Lower lobe of right lung (tissue), 2 donors: Measurements from ENCODE around the gene VPS37C. TPM values are rescaled to one million over a fixed set of nuclear protein-coding genes. Genes with fewer than 3 reads are reported as not detected.

ENCODE experiments used
- ATAC-seq, 2 donors: fragments of 200-7000 bp; cut with Tn5 transposase; one replicate each; pipeline ENCODE4 v1.9.1; 2020 to 2022; ENCODE audit warnings: mild to moderate bottlenecking in 2 of 2, moderate library complexity in 2 of 2
- DNase-seq: peaks from one replicate; pipeline ENCODE4 v3.0.0-alpha.2; 2020
- H3K27ac ChIP-seq: fragments of 200-600 bp; one replicate; pipeline ENCODE4 v1.8.0; 2022
- H3K27me3 ChIP-seq: fragments of 200-600 bp; one replicate; pipeline ENCODE4 v1.8.0; 2022; ENCODE audit warnings: low read depth
- H3K36me3 ChIP-seq: fragments of 200-600 bp; one replicate; pipeline ENCODE4 v1.8.0; 2022; ENCODE audit warnings: mild to moderate bottlenecking
- H3K4me1 ChIP-seq: fragments of 200-600 bp; one replicate; pipeline ENCODE4 v1.8.0; 2022
- H3K4me3 ChIP-seq: fragments of 200-600 bp; one replicate; pipeline ENCODE4 v1.8.0; 2022; ENCODE audit warnings: mild to moderate bottlenecking
- H3K9me3 ChIP-seq: fragments of 200-600 bp; one replicate; pipeline ENCODE4 v1.8.0; 2022
- CTCF ChIP-seq: fragments of 200-600 bp; IDR thresholded peaks from one replicate; pipeline ENCODE4 v1.8.0; 2022; ENCODE audit warnings: antibody characterized with exemption, mild to moderate bottlenecking
- intact Hi-C: fragments of 100-400 bp; cut with DNase I; formaldehyde crosslinking; loops from one replicate; pipeline ENCODE4 v1.11.0; 2022
- total RNA-seq: library from RNA; stranded (reverse); fragmentation: NEBNext Ultra II Directional; extraction: Animal tissue kit (Norgen Biotek cat#: 25700); gene quantifications from one replicate; pipeline ENCODE4 v1.2.1, GENCODE V29; 2021
- donor health status: DM: no; HTN: yes; CAD: no; lungs with severe emphysema.

Gene VPS37C
- total RNA-seq, 1 donor from 2014 or later, result 39.7 TPM

GRCh38 chr11:61120099-61120705 is 41.0 kb downstream of the VPS37C start:
- Histone ChIP-seq H3K9me3 (no peaks in the 10 kb centered on the region), H3K4me1 (no peaks in the 10 kb centered on the region), H3K27me3 (peaks cover 8% of the 10 kb centered on the region), H3K36me3 (no peaks in the 10 kb centered on the region), H3K27ac (no peak overlapping the region), H3K4me3 (no peak overlapping the region)
- ATAC-seq (no peak), DNase-seq (no peak)
- intact Hi-C loops, result no loop called here
- no peak for TF ChIP-seq CTCF

GRCh38 chr11:61119571-61119970 is 41.7 kb downstream of the VPS37C start:
- peaks cover 8% of the 10 kb centered on the region for H3K27me3 ChIP-seq
- intact Hi-C loops, result no loop called here
- H3K4me1 ChIP-seq, result no peaks in the 10 kb centered on the region
- DNase-seq (no peak), ATAC-seq (no peak)
- no peaks in the 10 kb centered on the region for H3K36me3 ChIP-seq
- TF ChIP-seq CTCF, result no peak
- H3K27ac ChIP-seq, result no peak overlapping the region
- H3K9me3 ChIP-seq, result no peaks in the 10 kb centered on the region
- no peak overlapping the region for H3K4me3 ChIP-seq

- TF ChIP-seq CTCF, result no peak
- Histone ChIP-seq H3K4me1 (no peaks in the 10 kb centered on the region), H3K27me3 (peaks cover 8% of the 10 kb centered on the region), H3K4me3 (no peak overlapping the region), H3K27ac (no peak overlapping the region), H3K36me3 (no peaks in the 10 kb centered on the region), H3K9me3 (no peaks in the 10 kb centered on the region)
- ATAC-seq (no peak), DNase-seq (no peak)
- intact Hi-C loops, result no loop called here
Measured at GRCh38 chr11:61119055-61119454, 42.2 kb downstream of the VPS37C start.

- intact Hi-C loops, result no loop called here
- no peaks in the 10 kb centered on the region for H3K4me1 ChIP-seq
- H3K27me3 ChIP-seq, result peaks cover 8% of the 10 kb centered on the region
- H3K27ac ChIP-seq, result no peak overlapping the region
- ATAC-seq (no peak), DNase-seq (no peak)
- no peak for TF ChIP-seq CTCF
- no peak overlapping the region for H3K4me3 ChIP-seq
- H3K9me3 ChIP-seq, result no peaks in the 10 kb centered on the region
- H3K36me3 ChIP-seq, result no peaks in the 10 kb centered on the region
Measured at GRCh38 chr11:61118406-61118805, 42.8 kb downstream of the VPS37C start.

- DNase-seq, result no peak
- Histone ChIP-seq H3K4me3 (no peak overlapping the region), H3K4me1 (no peaks in the 10 kb centered on the region), H3K27me3 (peaks cover 8% of the 10 kb centered on the region), H3K36me3 (no peaks in the 10 kb centered on the region), H3K27ac (no peak overlapping the region), H3K9me3 (no peaks in the 10 kb centered on the region)
- no peak for ATAC-seq
- intact Hi-C loops, result no loop called here
- TF ChIP-seq CTCF, result no peak
Measured at GRCh38 chr11:61118004-61118403, 43.2 kb downstream of the VPS37C start.

GRCh38 chr11:61117168-61117520 is 44.1 kb downstream of the VPS37C start:
- no peak for TF ChIP-seq CTCF
- H3K36me3 ChIP-seq, result no peaks in the 10 kb centered on the region

More at GRCh38 chr11:61117168-61117520, 44.1 kb downstream of the VPS37C start:
- no peak overlapping the region for H3K4me3 ChIP-seq
- DNase-seq (no peak), ATAC-seq (no peak)
- no peaks in the 10 kb centered on the region for H3K4me1 ChIP-seq
- intact Hi-C loops, result no loop called here
- no peaks in the 10 kb centered on the region for H3K9me3 ChIP-seq
- H3K27ac ChIP-seq, result no peak overlapping the region
- H3K27me3 ChIP-seq, result peaks cover 8% of the 10 kb centered on the region
